Measurements from ENCODE around the gene TBC1D30.

Gene TBC1D30

GRCh38 chr12:64918801-64919200 lies 94.4 kb downstream of the TBC1D30 start:
- no peak for TF ChIP-seq CTCF (IDR thresholded peaks at IDR 0.05; ENCODE audit: low read depth, low read length)
- in situ Hi-C loops (cut with HindIII; ENCODE audit: low sequenced_read_pairs) = no loop called here
- DNase-seq (ENCODE audit: low read depth, low spot score) = no peak

GRCh38 chr12:64922853-64923252 lies 98.4 kb downstream of the TBC1D30 start:
- in situ Hi-C loops (cut with HindIII; ENCODE audit: low sequenced_read_pairs) = no loop called here
- H3K4me3 ChIP-seq (ENCODE audit: low read depth, low read length) = no peak overlapping the region
- TF ChIP-seq CTCF (IDR thresholded peaks at IDR 0.05; ENCODE audit: low read depth, low read length) = no peak
- no peak for DNase-seq (ENCODE audit: low read depth, low spot score)

More at GRCh38 chr12:64918801-64919200, 94.4 kb downstream of the TBC1D30 start:
- H3K4me3 ChIP-seq (ENCODE audit: low read depth, low read length) = no peak overlapping the region

GRCh38 chr12:64923536-64923935 lies 99.1 kb downstream of the TBC1D30 start:
- in situ Hi-C loops (cut with HindIII; ENCODE audit: low sequenced_read_pairs) = no loop called here
- TF ChIP-seq CTCF (IDR thresholded peaks at IDR 0.05; ENCODE audit: low read depth, low read length) = no peak
- H3K4me3 ChIP-seq (ENCODE audit: low read depth, low read length) = no peak overlapping the region
- DNase-seq (ENCODE audit: low read depth, low spot score) = no peak
